Effector memory CD8-positive, alpha-beta T cell (primary cell): Measurements from ENCODE around the gene CS.
"Not testable (repeated sequence)": the region's sequence is repeated elsewhere in the genome, so short reads cannot be mapped to it uniquely, and the experiment has no call there.

Source experiments
- ATAC-seq: fragments of 150-1000 bp; cut with Tn5 transposase; replicated peaks from 2 replicates; pipeline ENCODE4 v1.10.0; 2021; ENCODE audit warnings: mild to moderate bottlenecking, moderate library complexity
- DNase-seq, 3 experiments: peaks; one replicate each; pipeline ENCODE4 v3.0.0; 2021
- H3K27ac Mint-ChIP-seq, 2 donors: one replicate each; pipeline ENCODE4 v1.8.0; 2022; ENCODE audit warnings: mild to moderate bottlenecking in 2 of 2, mixed read lengths in 2 of 2, moderate library complexity in 2 of 2
- H3K27me3 Mint-ChIP-seq, 2 donors: one replicate each; pipeline ENCODE4 v1.8.0; 2022; ENCODE audit warnings: mixed read lengths in 2 of 2
- H3K36me3 Mint-ChIP-seq: one replicate; pipeline ENCODE4 v1.8.0; 2022; ENCODE audit warnings: mild to moderate bottlenecking, moderate library complexity, mixed read lengths; ENCODE audit not compliant: insufficient read depth
- H3K4me1 Mint-ChIP-seq, 2 donors: one replicate each; pipeline ENCODE4 v1.8.0; 2022; ENCODE audit warnings: low read depth in 2 of 2, mixed read lengths in 2 of 2
- H3K4me3 Mint-ChIP-seq, 2 donors: one replicate each; pipeline ENCODE4 v1.8.0; 2022; ENCODE audit warnings: mild to moderate bottlenecking in 2 of 2, mixed read lengths in 2 of 2, moderate library complexity in 2 of 2
- H3K9me3 Mint-ChIP-seq, 2 donors: one replicate each; pipeline ENCODE4 v1.8.0; 2022; ENCODE audit warnings: mixed read lengths in 2 of 2

Gene CS

DNA sequence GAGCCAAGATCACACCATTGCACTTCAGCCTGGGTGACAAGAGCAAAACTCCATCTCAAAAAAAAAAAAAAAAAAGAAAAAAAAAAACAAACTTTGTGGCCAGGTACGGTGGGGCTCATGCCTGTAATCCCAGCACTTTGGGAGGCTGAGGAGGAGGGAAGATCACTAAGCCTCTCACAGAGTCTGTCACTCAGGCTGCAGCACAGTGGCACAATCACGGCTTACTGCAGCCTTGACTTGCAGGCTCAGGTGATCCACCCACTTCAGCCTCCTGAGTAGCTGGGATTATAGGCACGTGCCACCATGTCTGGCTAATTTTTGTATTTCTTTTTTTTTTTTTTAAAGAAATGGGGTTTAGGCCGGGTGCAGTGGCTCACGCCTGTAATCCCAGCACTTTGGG is 15.9 kb downstream of the CS start:
- H3K36me3 Mint-ChIP-seq: peaks cover 80% of the 10 kb centered on the region
- H3K27me3 Mint-ChIP-seq, DNase-seq, H3K4me3 Mint-ChIP-seq, ATAC-seq, H3K9me3 Mint-ChIP-seq, H3K4me1 Mint-ChIP-seq: not testable (repeated sequence)
- peak overlapping the region in 1 of 2 donors; percentile 82 for H3K27ac Mint-ChIP-seq

GRCh38 chr12:56282579-56282978 is 17.6 kb downstream of the CS start:
- Mint-ChIP-seq H3K36me3 (peaks cover 83% of the 10 kb centered on the region), H3K27me3 (no peaks in the 10 kb centered on the region), H3K4me3 (no peak overlapping the region), H3K27ac (peak overlapping the region; percentile 50 to 82), H3K9me3 (no peaks in the 10 kb centered on the region), H3K4me1 (peaks cover 0 to 8% of the 10 kb centered on the region in 2 donors)
- no peak for ATAC-seq
- DNase-seq: no peak

- H3K9me3 Mint-ChIP-seq: no peaks in the 10 kb centered on the region
- ATAC-seq (no peak), DNase-seq (no peak)
- peaks cover 0 to 8% of the 10 kb centered on the region in 2 donors for H3K4me1 Mint-ChIP-seq
- H3K4me3 Mint-ChIP-seq: no peak overlapping the region
- H3K27me3 Mint-ChIP-seq: no peaks in the 10 kb centered on the region
- peaks cover 84% of the 10 kb centered on the region for H3K36me3 Mint-ChIP-seq
- peak overlapping the region in 1 of 2 donors; percentile 50 for H3K27ac Mint-ChIP-seq
Observed at GRCh38 chr12:56282030-56282429, 18.1 kb downstream of the CS start.

DNA sequence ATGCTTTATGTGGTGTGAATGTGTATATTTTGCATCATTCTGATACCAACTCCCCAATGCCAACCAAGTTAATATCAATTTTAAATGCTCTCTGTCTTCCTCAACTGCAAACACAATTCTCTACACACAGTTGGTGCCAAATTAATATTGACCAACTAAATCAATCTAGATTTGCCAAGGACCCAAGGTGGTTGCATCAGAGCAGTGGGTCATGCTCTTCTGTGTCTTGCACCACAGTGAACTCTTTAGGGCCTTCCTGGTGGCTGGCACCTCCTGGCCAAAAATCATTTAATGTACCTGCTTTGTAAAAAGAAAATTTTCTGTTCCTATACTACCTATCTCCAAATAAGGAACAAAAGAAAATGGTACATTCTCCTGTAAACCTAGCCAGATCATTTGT is 19.3 kb downstream of the CS start:
- Mint-ChIP-seq H3K27me3 (no peaks in the 10 kb centered on the region), H3K36me3 (peaks cover 90% of the 10 kb centered on the region), H3K4me3 (no peak overlapping the region), H3K4me1 (peaks cover 0 to 1% of the 10 kb centered on the region in 2 donors), H3K9me3 (no peaks in the 10 kb centered on the region), H3K27ac (peak overlapping the region; percentile 19 to 50)
- no peak for ATAC-seq
- no peak for DNase-seq

DNA sequence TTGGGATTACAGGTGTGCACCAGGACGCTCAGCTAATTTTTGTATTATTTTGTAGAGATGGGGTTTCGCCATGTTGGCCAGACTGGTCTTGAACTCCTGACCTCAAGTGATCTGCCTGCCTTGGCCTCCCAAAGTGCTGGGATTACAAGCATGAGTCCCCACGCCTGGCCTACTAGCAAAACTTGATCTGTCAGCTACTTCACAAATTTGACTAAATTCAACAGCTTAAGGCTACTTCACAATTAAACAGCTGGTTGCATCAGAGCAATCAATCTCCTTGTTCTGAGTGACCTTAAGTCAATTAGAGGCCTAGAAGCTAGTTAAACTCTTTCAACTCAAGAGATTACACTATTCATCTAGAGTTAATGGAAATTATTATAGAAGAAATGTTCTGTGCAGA is 21.2 kb downstream of the CS start:
- Mint-ChIP-seq H3K27me3 (no peaks in the 10 kb centered on the region), H3K9me3 (no peaks in the 10 kb centered on the region), H3K27ac (no peak overlapping the region), H3K4me1 (no peaks in the 10 kb centered on the region), H3K4me3 (no peak overlapping the region), H3K36me3 (peaks cover 90% of the 10 kb centered on the region)
- ATAC-seq (no peak), DNase-seq (no peak)

DNA sequence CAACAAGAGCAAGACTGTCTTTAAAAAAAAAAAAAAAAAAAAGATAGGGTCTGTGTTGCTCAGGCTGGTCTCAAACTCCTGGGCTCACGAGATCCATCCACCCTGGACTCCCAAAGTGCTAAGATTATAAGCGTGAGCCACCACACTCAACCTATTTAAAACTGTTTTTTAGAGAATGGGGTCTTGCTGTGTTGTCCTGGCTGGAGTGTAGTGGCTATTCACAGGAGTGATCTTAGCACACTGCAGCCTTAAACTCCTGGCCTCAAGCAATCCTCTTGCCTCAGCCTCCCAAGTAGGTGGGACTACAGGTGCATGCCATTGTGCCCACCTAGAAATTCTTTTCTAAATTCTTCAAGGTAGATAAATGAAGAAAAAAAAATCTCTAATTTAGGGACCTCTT is 25.8 kb downstream of the CS start:
- no peaks in the 10 kb centered on the region for H3K4me1 Mint-ChIP-seq
- ATAC-seq (no peak), DNase-seq (no peak)
- no peak overlapping the region for H3K4me3 Mint-ChIP-seq
- no peaks in the 10 kb centered on the region for H3K9me3 Mint-ChIP-seq
- H3K27me3 Mint-ChIP-seq: no peaks in the 10 kb centered on the region
- H3K36me3 Mint-ChIP-seq: peaks cover 84% of the 10 kb centered on the region
- H3K27ac Mint-ChIP-seq: no peak overlapping the region

- peaks cover 80% of the 10 kb centered on the region for H3K36me3 Mint-ChIP-seq
- H3K9me3 Mint-ChIP-seq, H3K4me3 Mint-ChIP-seq, DNase-seq, H3K27me3 Mint-ChIP-seq, ATAC-seq, H3K4me1 Mint-ChIP-seq: not testable (repeated sequence)
- peak overlapping the region in 1 of 2 donors; percentile 65 for H3K27ac Mint-ChIP-seq
Observed at GRCh38 chr12:56272468-56272867, 27.7 kb downstream of the CS start.

- Mint-ChIP-seq H3K9me3 (no peaks in the 10 kb centered on the region), H3K27me3 (no peaks in the 10 kb centered on the region), H3K36me3 (peaks cover 75% of the 10 kb centered on the region), H3K27ac (peak overlapping the region in 1 of 2 donors; percentile 65), H3K4me1 (peaks cover 15 to 16% of the 10 kb centered on the region in 2 donors), H3K4me3 (no peak overlapping the region)
- DNase-seq (no peak), ATAC-seq (no peak)
Observed at GRCh38 chr12:56271031-56271430, 29.1 kb downstream of the CS start.

GRCh38 chr12:56267443-56268071 is 32.6 kb downstream of the CS start:
- peaks cover 15 to 16% of the 10 kb centered on the region in 2 donors for H3K4me1 Mint-ChIP-seq
- ATAC-seq (no peak), DNase-seq (no peak)
- no peaks in the 10 kb centered on the region for H3K27me3 Mint-ChIP-seq
- H3K4me3 Mint-ChIP-seq: peak overlapping the region; percentile 86 to 90
- peaks cover 40% of the 10 kb centered on the region for H3K36me3 Mint-ChIP-seq
- H3K27ac Mint-ChIP-seq: peak overlapping the region; percentile 93 to 96
- H3K9me3 Mint-ChIP-seq: no peaks in the 10 kb centered on the region

DNA sequence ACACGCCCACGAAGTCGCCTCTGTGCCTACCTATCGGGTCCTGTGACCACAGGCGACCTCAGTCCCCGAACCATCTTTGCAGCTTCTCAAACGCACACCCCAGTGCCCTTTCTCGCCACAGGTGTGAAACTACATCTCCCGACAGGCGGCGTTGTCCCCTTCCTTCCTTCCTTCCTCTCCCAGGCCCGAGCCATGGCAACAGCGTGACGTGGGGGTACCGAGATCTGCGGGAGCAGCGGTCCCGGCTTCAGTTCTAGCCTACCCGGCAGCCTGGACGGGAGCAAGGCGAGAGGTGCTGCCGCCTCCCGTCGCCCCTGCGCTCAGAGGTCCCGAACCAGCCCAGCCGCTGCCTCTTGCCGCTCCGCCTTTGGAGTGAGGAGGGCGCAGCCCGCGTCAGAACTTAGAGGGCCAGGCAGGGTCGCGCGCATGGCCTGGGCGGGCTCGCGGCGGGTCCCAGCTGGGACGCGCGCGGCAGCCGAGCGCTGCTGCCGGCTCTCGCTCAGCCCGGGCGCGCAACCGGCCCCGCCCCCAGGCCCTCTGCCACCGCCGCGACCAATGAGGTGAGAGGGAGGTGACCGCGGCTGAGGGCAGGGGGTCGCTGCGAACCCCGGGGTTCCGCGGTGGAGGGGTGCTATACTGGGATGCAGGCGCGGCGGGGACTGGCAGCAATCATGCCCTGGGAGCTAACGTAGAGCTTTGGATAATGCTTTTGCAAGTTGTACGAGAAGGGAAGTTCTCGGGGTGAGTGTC is 33.3 kb downstream of the CS start, which contains the start of gene COQ10A:
COQ10A (plus strand) TSS at position 250 of the 750 bp plus-strand sequence; CDS start at position 427, 177 bp downstream.
- no peaks in the 10 kb centered on the region for H3K27me3 Mint-ChIP-seq
- H3K9me3 Mint-ChIP-seq: no peaks in the 10 kb centered on the region
- ATAC-seq: peak; percentile 85
- DNase-seq: peak; percentile 86 to 90 (median 89)
- peaks cover 33% of the 10 kb centered on the region for H3K36me3 Mint-ChIP-seq
- H3K4me3 Mint-ChIP-seq: peak within 1 kb of the TSS; percentile 86 to 90
- H3K4me1 Mint-ChIP-seq: peaks cover 15 to 16% of the 10 kb centered on the region in 2 donors
- H3K27ac Mint-ChIP-seq: peak within 1 kb of the TSS; percentile 93 to 96

DNA sequence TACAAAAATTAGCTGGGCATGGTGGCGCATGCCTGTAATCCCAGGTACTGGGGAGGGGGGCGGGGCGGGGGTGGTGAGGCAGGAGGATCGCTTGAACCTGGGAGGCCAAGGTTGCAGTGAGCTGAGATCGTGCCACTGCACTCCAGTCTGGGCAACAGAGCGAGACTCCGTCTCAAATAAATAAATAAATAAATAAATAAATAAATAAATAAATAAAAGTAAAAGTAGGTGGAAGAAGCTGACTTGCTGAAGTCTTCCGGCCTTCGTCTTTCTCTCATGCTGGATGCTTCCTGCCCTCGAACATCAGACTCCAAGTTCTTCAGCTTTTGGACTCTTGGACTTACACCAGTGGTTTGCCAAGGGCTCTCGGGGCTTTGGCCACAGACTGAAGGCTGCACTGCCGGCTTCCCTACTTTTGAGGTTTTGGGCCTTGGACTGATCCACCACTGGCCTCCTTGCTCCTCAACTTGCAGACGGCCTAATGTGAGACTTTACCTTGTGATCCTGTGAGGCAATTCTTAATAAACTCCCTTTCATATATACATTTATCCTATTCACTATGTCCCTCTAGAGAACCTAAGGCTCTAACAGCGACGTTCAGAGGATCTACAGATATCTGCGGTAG is 34.0 kb downstream of the CS start:
- Mint-ChIP-seq H3K4me3 (peak overlapping the region; percentile 86 to 90), H3K4me1 (peaks cover 15 to 16% of the 10 kb centered on the region in 2 donors), H3K27ac (peak overlapping the region; percentile 93 to 96), H3K36me3 (peaks cover 30% of the 10 kb centered on the region)
- not testable (repeated sequence) for H3K9me3 Mint-ChIP-seq, H3K27me3 Mint-ChIP-seq, ATAC-seq, DNase-seq

- peaks cover 20% of the 10 kb centered on the region in 2 donors for H3K4me1 Mint-ChIP-seq
- not testable (repeated sequence) for H3K9me3 Mint-ChIP-seq, DNase-seq, H3K4me3 Mint-ChIP-seq, H3K27me3 Mint-ChIP-seq, H3K27ac Mint-ChIP-seq, ATAC-seq
- H3K36me3 Mint-ChIP-seq: peaks cover 24% of the 10 kb centered on the region
Observed at GRCh38 chr12:56262955-56263354, 37.2 kb downstream of the CS start.

- DNase-seq (no peak), ATAC-seq (no peak)
- Mint-ChIP-seq H3K4me1 (peaks cover 17 to 18% of the 10 kb centered on the region in 2 donors), H3K4me3 (no peak overlapping the region), H3K27me3 (no peaks in the 10 kb centered on the region), H3K9me3 (no peaks in the 10 kb centered on the region), H3K36me3 (peaks cover 27% of the 10 kb centered on the region), H3K27ac (no peak overlapping the region)
Observed at GRCh38 chr12:56261503-56262232, 38.5 kb downstream of the CS start.
